ENCODE results near the gene CRIM1.

DNA sequence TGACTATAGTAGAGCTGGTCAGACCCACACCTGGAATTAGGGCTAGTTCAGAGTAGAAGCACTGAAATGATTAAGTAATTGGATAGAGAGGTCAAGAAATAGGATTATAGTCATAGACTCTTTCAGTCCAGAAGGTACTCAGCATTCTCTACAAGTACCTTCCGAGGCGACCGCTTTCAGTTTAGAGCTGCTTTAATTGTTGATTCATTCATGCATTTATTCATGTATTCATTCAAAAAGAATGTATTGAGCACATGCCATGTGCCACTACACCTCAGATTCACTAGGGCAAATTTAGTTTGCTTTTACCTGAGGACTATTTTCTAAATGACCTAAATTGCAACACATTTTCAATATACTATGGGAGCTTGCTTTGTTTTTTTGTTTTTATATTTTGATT lies 48.7 kb downstream of the CRIM1 start:
- no peak for TF ChIP-seq TEAD4 (CRISPR knock-in tag; IDR thresholded peaks at IDR 0.05)
- TF ChIP-seq, protein P1, sequence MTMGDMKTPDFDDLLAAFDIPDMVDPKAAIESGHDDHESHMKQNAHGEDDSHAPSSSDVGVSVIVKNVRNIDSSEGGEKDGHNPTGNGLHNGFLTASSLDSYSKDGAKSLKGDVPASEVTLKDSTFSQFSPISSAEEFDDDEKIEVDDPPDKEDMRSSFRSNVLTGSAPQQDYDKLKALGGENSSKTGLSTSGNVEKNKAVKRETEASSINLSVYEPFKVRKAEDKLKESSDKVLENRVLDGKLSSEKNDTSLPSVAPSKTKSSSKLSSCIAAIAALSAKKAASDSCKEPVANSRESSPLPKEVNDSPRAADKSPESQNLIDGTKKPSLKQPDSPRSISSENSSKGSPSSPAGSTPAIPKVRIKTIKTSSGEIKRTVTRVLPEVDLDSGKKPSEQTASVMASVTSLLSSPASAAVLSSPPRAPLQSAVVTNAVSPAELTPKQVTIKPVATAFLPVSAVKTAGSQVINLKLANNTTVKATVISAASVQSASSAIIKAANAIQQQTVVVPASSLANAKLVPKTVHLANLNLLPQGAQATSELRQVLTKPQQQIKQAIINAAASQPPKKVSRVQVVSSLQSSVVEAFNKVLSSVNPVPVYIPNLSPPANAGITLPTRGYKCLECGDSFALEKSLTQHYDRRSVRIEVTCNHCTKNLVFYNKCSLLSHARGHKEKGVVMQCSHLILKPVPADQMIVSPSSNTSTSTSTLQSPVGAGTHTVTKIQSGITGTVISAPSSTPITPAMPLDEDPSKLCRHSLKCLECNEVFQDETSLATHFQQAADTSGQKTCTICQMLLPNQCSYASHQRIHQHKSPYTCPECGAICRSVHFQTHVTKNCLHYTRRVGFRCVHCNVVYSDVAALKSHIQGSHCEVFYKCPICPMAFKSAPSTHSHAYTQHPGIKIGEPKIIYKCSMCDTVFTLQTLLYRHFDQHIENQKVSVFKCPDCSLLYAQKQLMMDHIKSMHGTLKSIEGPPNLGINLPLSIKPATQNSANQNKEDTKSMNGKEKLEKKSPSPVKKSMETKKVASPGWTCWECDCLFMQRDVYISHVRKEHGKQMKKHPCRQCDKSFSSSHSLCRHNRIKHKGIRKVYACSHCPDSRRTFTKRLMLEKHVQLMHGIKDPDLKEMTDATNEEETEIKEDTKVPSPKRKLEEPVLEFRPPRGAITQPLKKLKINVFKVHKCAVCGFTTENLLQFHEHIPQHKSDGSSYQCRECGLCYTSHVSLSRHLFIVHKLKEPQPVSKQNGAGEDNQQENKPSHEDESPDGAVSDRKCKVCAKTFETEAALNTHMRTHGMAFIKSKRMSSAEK (CRISPR knock-in tag; IDR thresholded peaks at IDR 0.05; ENCODE audit: borderline replicate concordance) = no peak
- TF ChIP-seq, protein P2, sequence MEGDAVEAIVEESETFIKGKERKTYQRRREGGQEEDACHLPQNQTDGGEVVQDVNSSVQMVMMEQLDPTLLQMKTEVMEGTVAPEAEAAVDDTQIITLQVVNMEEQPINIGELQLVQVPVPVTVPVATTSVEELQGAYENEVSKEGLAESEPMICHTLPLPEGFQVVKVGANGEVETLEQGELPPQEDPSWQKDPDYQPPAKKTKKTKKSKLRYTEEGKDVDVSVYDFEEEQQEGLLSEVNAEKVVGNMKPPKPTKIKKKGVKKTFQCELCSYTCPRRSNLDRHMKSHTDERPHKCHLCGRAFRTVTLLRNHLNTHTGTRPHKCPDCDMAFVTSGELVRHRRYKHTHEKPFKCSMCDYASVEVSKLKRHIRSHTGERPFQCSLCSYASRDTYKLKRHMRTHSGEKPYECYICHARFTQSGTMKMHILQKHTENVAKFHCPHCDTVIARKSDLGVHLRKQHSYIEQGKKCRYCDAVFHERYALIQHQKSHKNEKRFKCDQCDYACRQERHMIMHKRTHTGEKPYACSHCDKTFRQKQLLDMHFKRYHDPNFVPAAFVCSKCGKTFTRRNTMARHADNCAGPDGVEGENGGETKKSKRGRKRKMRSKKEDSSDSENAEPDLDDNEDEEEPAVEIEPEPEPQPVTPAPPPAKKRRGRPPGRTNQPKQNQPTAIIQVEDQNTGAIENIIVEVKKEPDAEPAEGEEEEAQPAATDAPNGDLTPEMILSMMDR (IDR thresholded peaks at IDR 0.05) = no peak
- TF ChIP-seq ATF1 (CRISPR knock-in tag; IDR thresholded peaks at IDR 0.05) = no peak
- no peak for TF ChIP-seq SMAD3 (CRISPR knock-in tag; IDR thresholded peaks at IDR 0.05; ENCODE audit: borderline replicate concordance)
- TF ChIP-seq TCF7 (CRISPR knock-in tag; IDR thresholded peaks at IDR 0.05; ENCODE audit: low read depth) = no peak
- TF ChIP-seq, protein P3, sequence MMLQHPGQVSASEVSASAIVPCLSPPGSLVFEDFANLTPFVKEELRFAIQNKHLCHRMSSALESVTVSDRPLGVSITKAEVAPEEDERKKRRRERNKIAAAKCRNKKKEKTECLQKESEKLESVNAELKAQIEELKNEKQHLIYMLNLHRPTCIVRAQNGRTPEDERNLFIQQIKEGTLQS (CRISPR knock-in tag; conservative IDR thresholded peaks at IDR 0.05) = no peak
- no peak for TF ChIP-seq ZNF416 (CRISPR knock-in tag; IDR thresholded peaks at IDR 0.05)
- TF ChIP-seq, protein P4, sequence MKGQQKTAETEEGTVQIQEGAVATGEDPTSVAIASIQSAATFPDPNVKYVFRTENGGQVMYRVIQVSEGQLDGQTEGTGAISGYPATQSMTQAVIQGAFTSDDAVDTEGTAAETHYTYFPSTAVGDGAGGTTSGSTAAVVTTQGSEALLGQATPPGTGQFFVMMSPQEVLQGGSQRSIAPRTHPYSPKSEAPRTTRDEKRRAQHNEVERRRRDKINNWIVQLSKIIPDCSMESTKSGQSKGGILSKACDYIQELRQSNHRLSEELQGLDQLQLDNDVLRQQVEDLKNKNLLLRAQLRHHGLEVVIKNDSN (CRISPR knock-in tag; IDR thresholded peaks at IDR 0.05) = no peak
- TF ChIP-seq, protein P5, sequence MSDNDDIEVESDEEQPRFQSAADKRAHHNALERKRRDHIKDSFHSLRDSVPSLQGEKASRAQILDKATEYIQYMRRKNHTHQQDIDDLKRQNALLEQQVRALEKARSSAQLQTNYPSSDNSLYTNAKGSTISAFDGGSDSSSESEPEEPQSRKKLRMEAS (CRISPR knock-in tag; IDR thresholded peaks at IDR 0.05) = no peak
- TF ChIP-seq CBFB (CRISPR knock-in tag; IDR thresholded peaks at IDR 0.05; ENCODE audit: low read depth) = no peak
